ENCODE measurements around the gene SRSF3.

Gene SRSF3

GRCh38 chr6:36624461-36625157 lies 30.4 kb downstream of the SRSF3 start:
- no peak for DNase-seq

- no peak for DNase-seq
These were observed 31.2 kb downstream of the SRSF3 start for GRCh38 chr6:36625158-36625919.

GRCh38 chr6:36626636-36627035 lies 32.5 kb downstream of the SRSF3 start:
- DNase-seq, result no peak

- DNase-seq, result no peak
These were observed 33.0 kb downstream of the SRSF3 start for GRCh38 chr6:36627141-36627540.

GRCh38 chr6:36627801-36628246 lies 33.7 kb downstream of the SRSF3 start:
- DNase-seq, result no peak

DNA sequence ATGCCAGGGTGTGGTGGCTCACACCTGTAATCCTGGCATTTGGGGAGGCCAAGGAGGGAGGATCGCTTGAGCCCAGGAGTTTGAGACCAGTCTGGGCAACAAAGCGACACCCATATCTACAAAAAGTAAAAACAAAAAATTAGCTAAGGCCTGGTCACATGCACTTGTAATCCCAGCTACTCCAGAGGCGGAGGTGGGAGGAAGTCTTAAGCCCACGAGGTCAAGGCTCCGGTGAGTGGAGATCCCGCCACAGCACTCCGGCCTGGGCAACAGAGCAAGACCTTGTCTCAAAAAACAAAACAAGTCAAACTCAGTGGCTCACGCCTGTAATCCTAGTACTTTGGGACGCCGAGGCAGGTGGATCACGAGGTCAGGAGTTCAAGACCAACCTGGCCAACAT lies 35.6 kb downstream of the SRSF3 start:
- no peak for DNase-seq

DNA sequence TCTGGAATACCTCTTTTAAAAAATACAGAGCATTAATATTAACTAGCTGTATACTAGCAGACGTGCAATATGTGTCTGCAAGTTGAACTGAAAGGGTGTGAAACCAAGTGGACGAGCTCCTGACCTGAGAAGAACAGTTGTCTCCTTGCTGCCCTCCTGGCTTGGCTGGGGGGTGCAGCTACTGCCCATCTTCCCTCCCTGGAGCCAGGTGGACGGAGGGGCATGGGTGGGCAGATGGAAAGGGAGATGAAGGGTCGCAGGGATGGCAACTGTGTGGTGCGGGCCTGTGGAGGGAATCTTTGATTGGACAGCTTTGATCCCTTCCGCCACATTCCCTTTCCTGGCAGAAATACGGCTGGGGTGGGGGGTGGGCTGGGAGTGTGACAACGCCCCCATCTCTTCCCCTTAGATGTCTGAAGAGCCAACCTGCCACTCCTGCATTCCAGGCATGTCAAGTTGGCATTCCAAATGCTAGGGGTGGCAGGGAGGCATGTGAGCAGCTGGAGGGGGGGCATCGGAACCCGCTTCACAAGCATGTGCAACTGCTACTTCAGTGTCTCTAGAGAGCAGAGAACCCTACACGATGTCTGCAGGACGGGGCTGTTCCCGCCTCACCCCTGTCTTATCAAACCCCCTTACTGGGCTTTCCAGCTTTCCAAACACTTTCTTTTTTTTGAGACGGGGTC lies 37.3 kb downstream of the SRSF3 start:
- no peak for DNase-seq

- no peak for DNase-seq
These were observed 39.2 kb downstream of the SRSF3 start for GRCh38 chr6:36633370-36633769.

- DNase-seq, result no peak
These were observed 39.8 kb downstream of the SRSF3 start for GRCh38 chr6:36633915-36634314.

GRCh38 chr6:36634317-36635108 lies 40.4 kb downstream of the SRSF3 start:
- no peak for DNase-seq

GRCh38 chr6:36636283-36636682 lies 42.1 kb downstream of the SRSF3 start:
- DNase-seq, result no peak

- no peak for DNase-seq
These were observed 42.7 kb downstream of the SRSF3 start for GRCh38 chr6:36636687-36637418.

DNA sequence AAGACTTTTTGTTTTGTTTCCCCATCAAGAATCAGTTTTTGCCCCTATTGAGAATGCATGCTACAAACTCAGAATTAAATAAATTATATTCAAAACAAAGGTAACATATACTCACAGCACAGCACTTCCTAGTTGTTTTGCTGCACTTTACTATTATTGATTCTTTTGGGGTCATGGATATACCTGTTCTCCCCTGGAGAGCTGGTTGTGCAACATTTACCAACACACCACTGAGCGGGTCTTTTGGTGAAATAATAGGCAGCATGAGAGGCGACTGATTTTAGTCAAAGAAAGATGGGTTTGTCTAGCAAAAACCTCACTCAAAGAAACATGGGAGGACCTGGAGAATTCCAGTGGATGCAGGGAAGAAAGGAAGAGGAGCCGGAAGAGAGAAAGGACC lies 44.4 kb downstream of the SRSF3 start:
- no peak for DNase-seq

DNA sequence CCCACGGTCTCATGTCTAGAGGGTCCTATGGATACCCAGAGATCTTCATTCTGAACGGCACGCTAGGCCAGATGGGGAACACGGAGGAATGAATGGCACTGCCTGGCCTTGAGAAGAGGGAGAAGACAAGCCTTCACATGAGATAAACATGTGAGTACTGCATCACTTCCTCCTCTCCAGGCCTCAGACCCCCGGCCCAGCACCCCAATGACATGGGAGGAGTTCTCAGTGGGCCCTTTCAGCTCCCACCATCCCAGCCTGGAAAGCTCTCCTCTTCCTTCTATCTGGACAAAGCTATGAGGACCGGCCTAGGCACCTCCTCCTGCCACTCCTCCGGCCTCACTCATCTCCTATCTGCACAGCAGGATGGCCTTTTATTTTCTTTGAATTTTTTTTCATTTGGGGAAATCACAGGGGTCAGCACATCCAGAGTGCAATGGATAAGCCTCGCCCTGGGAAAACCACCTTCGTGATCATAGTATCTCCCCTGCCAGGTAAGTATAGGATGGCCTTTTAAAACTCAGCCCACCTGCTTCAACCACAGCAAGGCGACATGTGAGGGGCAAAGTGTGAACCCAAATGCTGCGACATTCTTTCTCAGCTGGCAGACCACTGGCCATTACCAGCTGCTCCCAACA lies 45.1 kb downstream of the SRSF3 start:
- no peak for DNase-seq

DNA sequence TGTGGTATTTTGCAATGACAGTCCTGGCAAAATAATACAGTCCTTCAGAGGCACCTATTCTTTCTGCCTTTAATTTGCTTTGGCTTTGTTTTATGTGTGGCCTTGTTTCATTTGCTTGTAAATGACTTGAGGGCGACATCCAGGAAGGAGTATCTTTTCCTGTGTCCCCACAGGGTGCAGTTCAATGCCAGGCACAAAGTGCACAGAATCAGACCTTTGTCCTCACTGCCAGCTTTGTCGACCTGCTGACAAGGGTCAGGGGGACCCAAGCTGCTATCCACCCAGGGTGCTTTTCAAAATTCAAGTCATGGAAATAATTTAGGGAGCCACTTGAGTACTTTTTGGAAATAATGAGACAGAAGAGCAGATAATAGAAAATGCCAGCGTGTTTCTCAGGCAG lies 47.4 kb downstream of the SRSF3 start:
- DNase-seq, result no peak

DNA sequence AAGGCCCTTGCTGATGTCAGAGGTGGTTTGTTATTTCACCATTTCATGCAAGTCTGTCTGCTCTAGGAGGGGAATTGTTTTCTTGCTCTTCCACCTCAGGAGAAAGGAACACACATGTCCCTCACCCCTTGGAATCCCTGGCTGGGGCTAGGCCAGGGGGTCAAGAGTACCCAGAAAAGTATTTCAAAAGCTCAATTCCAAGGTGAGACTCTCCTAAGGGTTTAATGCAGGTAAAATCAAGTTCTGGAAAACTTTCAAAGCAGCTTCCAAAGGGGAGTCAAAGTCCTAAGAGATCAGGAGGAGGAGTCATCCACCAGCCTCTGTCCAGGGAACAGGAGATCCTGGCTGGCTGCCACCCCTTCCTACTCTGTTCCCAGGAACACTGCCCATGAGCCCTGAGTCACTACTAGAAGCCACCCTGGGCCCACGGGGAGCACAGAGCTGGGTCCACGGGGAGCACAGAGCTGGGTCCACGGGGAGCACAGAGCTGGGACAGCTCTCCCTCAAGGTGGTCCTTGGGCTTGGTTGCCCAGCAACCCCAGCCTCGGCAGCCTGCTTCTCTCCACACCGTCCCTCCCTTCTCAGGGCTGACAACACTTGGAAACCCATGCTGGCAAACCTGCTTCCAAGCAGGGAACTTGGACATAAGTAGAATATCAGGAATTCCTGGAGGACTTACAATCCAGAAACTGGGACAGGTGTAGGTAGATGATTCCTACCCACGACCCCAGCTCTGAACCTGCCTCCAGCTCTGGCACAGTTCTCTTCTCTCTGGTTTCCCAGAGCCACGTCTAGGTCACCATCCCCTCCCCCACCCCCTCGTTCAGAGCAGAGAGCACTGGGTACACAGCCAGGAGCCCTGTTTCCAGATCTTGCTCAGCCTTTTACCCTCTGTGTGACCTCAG lies 49.0 kb downstream of the SRSF3 start:
- no peak for DNase-seq

- no peak for DNase-seq
These were observed 49.8 kb downstream of the SRSF3 start for GRCh38 chr6:36643977-36644376.

GRCh38 chr6:36649086-36649485 lies 54.9 kb downstream of the SRSF3 start:
- no peak for DNase-seq

DNA sequence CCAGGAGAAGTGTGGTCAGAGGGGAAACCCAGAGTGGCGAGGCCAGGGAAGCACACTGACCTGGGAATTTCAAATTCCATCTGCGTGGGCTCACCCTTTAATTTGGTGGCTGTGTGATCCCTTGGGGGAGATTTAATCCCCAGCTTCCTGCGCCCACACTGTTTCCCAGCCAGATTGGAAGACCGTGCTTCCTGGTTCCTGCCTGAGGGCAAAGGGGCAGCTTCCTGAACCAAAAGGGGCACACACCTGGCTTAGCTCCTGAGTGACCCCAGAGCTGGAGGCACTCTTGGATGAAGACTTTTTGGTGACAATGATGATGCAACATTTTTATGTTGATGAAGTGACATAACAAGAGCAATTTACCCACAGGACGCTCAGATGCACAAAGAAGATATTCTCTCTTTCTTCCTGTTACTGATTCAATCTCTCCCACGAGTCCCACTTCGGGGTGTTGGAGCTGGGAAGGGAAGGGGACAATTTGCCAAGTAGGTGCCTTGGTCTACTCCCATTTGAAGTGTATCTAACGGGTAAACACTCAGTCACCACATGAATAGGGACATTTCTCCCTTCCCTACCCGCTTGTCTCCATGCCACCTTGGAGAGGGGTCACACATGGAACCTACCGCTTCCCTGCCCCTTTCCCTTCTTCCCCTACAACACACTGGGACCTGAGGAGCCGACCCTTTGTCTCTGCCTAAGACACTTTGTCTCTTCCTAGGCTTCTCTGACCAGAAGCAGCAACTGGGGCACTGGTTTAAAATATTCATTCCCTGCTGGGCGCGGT lies 55.7 kb downstream of the SRSF3 start:
- DNase-seq, result no peak

Measured in CD4-positive, alpha-beta T cell treated with Interleukin-6 for 4 hours (primary cell).